Hepatocyte (in vitro differentiated cells): ENCODE data around the gene FADS3.

ENCODE experiments used
- CTCF ChIP-seq: fragments of 200-600 bp; sonication (generic); IDR thresholded peaks from 2 replicates; pipeline ENCODE4 v1.5.1; 2016; ENCODE audit warnings: antibody characterized with exemption, mild to moderate bottlenecking; ENCODE audit not compliant: poor library complexity
- EZH2 ChIP-seq: fragments of 200-600 bp; sonication (generic); IDR thresholded peaks from 2 replicates; pipeline ENCODE4 v1.6.1; 2016; ENCODE audit warnings: antibody characterized with exemption, mild to moderate bottlenecking, borderline replicate concordance
- EZH2phosphoT487 ChIP-seq: fragments of 200-600 bp; sonication (generic); IDR thresholded peaks from one replicate; pipeline ENCODE4 v1.6.1; 2018; ENCODE audit warnings: antibody characterized with exemption, mild to moderate bottlenecking, low read depth, moderate library complexity; ENCODE audit not compliant: unreplicated experiment, severe bottlenecking

- TF ChIP-seq CTCF (no peak), EZH2 (no peak), EZH2phosphoT487 (no peak)
Measured at GRCh38 chr11:61900251-61900650, 8.9 kb upstream of the FADS3 start.
